ENCODE measurements around the gene ENPP3. TPM values are rescaled to one million over a fixed set of nuclear protein-coding genes. Genes with fewer than 3 reads are reported as not detected.

ENPP3 gene
- total RNA-seq, 2 donors from 2014 or later: 2.2 to 25.0 TPM

DNA sequence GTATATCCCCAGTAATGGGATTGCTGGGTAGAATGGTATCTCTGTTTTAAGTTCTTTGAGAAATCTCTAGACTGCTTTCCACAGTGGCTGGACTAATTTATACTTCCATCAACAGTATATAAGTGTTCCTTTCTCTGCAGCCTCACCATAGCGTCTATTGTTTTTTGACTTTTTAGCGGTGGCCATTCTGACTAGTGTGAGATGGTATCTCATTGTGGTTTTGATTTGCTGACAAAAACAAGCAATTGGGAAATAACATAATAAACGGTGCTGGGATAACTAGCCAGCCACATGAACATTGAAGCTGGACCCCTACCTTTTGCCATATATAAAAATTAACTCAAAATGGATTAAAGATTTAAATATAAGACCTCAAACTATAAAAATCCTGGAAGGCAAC is 49.9 kb downstream of the ENPP3 start:
- no peak for TF ChIP-seq POLR2A (IDR thresholded peaks at IDR 0.05)
- TF ChIP-seq, protein P1, sequence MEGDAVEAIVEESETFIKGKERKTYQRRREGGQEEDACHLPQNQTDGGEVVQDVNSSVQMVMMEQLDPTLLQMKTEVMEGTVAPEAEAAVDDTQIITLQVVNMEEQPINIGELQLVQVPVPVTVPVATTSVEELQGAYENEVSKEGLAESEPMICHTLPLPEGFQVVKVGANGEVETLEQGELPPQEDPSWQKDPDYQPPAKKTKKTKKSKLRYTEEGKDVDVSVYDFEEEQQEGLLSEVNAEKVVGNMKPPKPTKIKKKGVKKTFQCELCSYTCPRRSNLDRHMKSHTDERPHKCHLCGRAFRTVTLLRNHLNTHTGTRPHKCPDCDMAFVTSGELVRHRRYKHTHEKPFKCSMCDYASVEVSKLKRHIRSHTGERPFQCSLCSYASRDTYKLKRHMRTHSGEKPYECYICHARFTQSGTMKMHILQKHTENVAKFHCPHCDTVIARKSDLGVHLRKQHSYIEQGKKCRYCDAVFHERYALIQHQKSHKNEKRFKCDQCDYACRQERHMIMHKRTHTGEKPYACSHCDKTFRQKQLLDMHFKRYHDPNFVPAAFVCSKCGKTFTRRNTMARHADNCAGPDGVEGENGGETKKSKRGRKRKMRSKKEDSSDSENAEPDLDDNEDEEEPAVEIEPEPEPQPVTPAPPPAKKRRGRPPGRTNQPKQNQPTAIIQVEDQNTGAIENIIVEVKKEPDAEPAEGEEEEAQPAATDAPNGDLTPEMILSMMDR (IDR thresholded peaks at IDR 0.05): no peak
- no peak for TF ChIP-seq POLR2AphosphoS5 (IDR thresholded peaks at IDR 0.05)
- Histone ChIP-seq H3K9me3 (no peaks in the 10 kb centered on the region), H3K27ac (no peak overlapping the region), H3K27me3 (replicated peaks; ENCODE audit: insufficient read depth) (no peaks in the 10 kb centered on the region), H3K4me1 (replicated peaks) (no peaks in the 10 kb centered on the region), H3K4me3 (no peak overlapping the region), H3K36me3 (no peaks in the 10 kb centered on the region)
- DNase-seq (ENCODE audit: low spot score): no peak
- WGBS: 64% methylated on average over 3 of the region's 3 CpGs
- intact Hi-C loops (cut with DNase I): no loop called here

DNA sequence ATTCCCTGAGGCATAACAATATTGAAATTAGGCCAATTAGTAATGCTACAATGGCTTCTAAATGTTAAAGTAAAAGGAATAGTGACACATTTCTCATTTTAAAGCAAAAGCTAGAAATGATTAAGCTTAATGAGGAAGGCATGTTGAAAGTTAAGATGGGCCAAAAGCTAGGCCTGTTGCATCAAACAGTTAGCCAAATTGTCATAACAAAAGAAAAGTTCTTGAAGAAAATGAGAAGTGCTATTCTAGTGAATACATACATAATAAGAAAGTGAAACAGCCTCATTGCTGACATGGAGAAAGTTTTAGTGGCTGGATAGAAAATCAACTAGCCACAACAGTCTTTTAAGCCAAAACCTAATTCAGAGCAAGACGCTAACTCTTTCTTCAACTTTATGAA is 51.2 kb downstream of the ENPP3 start:
- DNase-seq (ENCODE audit: low spot score): no peak
- WGBS: 97% methylated on average over 1 of the region's 1 CpG

DNA sequence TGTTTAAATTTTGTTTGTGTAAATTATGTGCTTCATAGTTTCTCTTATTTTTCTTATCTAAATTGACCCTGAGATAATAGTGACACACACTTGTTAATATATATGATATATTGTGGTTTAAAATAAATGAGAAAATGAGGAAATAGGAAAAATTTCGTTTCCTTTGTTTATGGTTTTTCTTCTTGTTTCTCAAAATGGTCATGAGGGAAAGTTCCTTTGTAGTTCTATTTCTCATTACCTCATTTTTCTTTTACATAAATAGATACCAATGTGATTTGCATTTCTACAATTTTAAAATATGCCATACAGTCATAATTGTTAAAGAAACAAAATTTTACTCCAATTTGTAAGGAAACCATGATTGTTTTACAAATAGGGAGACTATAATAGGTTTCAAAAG is 54.9 kb downstream of the ENPP3 start:
- H3K4me3 ChIP-seq: no peak overlapping the region
- no peak for DNase-seq (ENCODE audit: low spot score)
- TF ChIP-seq, protein P1 (IDR thresholded peaks at IDR 0.05): no peak
- no peak for TF ChIP-seq POLR2A (IDR thresholded peaks at IDR 0.05)
- TF ChIP-seq POLR2AphosphoS5 (IDR thresholded peaks at IDR 0.05): no peak
- no peaks in the 10 kb centered on the region for H3K27me3 ChIP-seq (replicated peaks; ENCODE audit: insufficient read depth)
- intact Hi-C loops (cut with DNase I): no loop called here
- 49% methylated on average over 1 of the region's 1 CpG for WGBS
- H3K4me1 ChIP-seq (replicated peaks): no peaks in the 10 kb centered on the region
- no peaks in the 10 kb centered on the region for H3K36me3 ChIP-seq
- no peak overlapping the region for H3K27ac ChIP-seq
- H3K9me3 ChIP-seq: no peaks in the 10 kb centered on the region

More for the DNA sequence above, 51.2 kb downstream of the ENPP3 start:
- no peaks in the 10 kb centered on the region for H3K36me3 ChIP-seq
- intact Hi-C loops (cut with DNase I): no loop called here
- H3K4me3 ChIP-seq: no peak overlapping the region
- no peaks in the 10 kb centered on the region for H3K4me1 ChIP-seq (replicated peaks)
- TF ChIP-seq, protein P1 (IDR thresholded peaks at IDR 0.05): no peak
- TF ChIP-seq POLR2AphosphoS5 (IDR thresholded peaks at IDR 0.05): no peak
- no peak for TF ChIP-seq POLR2A (IDR thresholded peaks at IDR 0.05)
- no peak overlapping the region for H3K27ac ChIP-seq
- H3K27me3 ChIP-seq (replicated peaks; ENCODE audit: insufficient read depth): no peaks in the 10 kb centered on the region
- H3K9me3 ChIP-seq: no peaks in the 10 kb centered on the region

DNA sequence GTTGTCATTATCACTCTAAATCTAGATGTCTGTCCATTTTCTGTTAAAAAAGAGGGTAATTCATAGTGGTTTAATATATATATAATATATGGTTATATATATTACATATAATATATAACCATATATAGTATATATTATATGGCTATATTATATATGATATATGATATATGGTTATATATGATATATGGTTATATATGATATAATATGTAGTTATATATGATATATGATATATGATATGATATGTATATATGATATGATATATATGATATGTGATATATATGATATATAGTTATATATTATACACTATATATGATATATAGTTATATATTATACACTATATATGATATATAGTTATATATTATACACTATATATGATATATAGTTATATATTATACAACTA is 55.5 kb downstream of the ENPP3 start:
- Histone ChIP-seq H3K27ac (no peak overlapping the region), H3K4me3 (no peak overlapping the region), H3K9me3 (no peaks in the 10 kb centered on the region), H3K4me1 (replicated peaks) (no peaks in the 10 kb centered on the region), H3K27me3 (replicated peaks; ENCODE audit: insufficient read depth) (no peaks in the 10 kb centered on the region), H3K36me3 (no peaks in the 10 kb centered on the region)
- no peak for DNase-seq (ENCODE audit: low spot score)
- intact Hi-C loops (cut with DNase I): no loop called here
- no peak for TF ChIP-seq POLR2A (IDR thresholded peaks at IDR 0.05)
- no peak for TF ChIP-seq POLR2AphosphoS5 (IDR thresholded peaks at IDR 0.05)
- TF ChIP-seq, protein P1 (IDR thresholded peaks at IDR 0.05): no peak

DNA sequence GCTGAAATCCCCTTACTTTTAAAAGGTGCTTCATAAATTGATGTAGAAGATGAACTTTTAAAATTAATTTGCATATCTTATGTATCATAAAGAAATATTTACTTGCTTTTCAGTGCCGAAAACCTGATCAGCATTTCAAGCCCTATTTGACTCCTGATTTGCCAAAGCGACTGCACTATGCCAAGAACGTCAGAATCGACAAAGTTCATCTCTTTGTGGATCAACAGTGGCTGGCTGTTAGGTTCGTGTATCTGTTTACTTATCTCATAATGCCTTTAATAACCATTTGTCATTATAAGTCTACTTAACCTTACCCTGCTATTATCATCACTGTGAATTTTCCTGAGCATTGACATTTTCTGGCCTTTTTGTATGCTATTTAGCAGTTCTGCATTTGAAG is 56.3 kb downstream of the ENPP3 start:
- intact Hi-C loops (cut with DNase I): no loop called here
- WGBS: 75% methylated on average over 5 of the region's 5 CpGs
- no peaks in the 10 kb centered on the region for H3K27me3 ChIP-seq (replicated peaks; ENCODE audit: insufficient read depth)
- H3K9me3 ChIP-seq: no peaks in the 10 kb centered on the region
- TF ChIP-seq, protein P1 (IDR thresholded peaks at IDR 0.05): no peak
- no peak for TF ChIP-seq POLR2A (IDR thresholded peaks at IDR 0.05)
- TF ChIP-seq POLR2AphosphoS5 (IDR thresholded peaks at IDR 0.05): no peak
- H3K36me3 ChIP-seq: no peaks in the 10 kb centered on the region
- H3K4me3 ChIP-seq: no peak overlapping the region
- DNase-seq (ENCODE audit: low spot score): no peak
- H3K4me1 ChIP-seq (replicated peaks): no peaks in the 10 kb centered on the region
- no peak overlapping the region for H3K27ac ChIP-seq
